IMR-90 (cell line): Measurements from ENCODE around the gene TNS1. TPM values are rescaled to one million over a fixed set of nuclear protein-coding genes. Genes with fewer than 3 reads are reported as not detected.

ENCODE experiments used
- ATAC-seq: fragments of 200-7000 bp; cut with Tn5 transposase; 2 replicates; pipeline ENCODE4 v1.9.1; 2020; ENCODE audit warnings: low read depth, mild to moderate bottlenecking, moderate library complexity
- BruUV-seq: library from RNA; stranded (reverse); fragments of 400-500 nt; replicated peaks from 2 replicates; lab custom pipeline; 2021; lab: Mats Ljungman, UMichigan
- CTCF ChIA-PET: fragments of 300-600 bp; formaldehyde crosslinking; extraction: SDS; loops from one replicate; lab custom pipeline; 2021; ENCODE audit warnings: antibody characterized with exemption; lab: Yijun Ruan, JAX
- POLR2A ChIA-PET: fragments of 300-600 bp; sonication (Branson Sonifier 250); formaldehyde crosslinking; loops from one replicate; lab custom pipeline; 2022; ENCODE audit warnings: antibody characterized with exemption; ENCODE audit not compliant: unreplicated experiment; lab: Charles Lee
- DNase-seq: peaks from one replicate; pipeline ENCODE4 v3.0.0; 2013
- H2AFZ ChIP-seq: replicated peaks from 2 replicates; pipeline ENCODE3; 2013; ENCODE audit warnings: low read length, mild to moderate bottlenecking; ENCODE audit not compliant: poor library complexity
- H2AK5ac ChIP-seq: 2 replicates; pipeline ENCODE4 v1.6.1; 2013; ENCODE audit warnings: low read depth, low read length, inconsistent platforms
- H2AK9ac ChIP-seq: replicated peaks from 2 replicates; pipeline ENCODE3; 2013; ENCODE audit warnings: mild to moderate bottlenecking, low read depth, low read length, moderate library complexity; ENCODE audit not compliant: poor library complexity
- H2BK120ac ChIP-seq: 2 replicates; pipeline ENCODE4 v1.6.1; 2013; ENCODE audit warnings: low read depth, low read length, inconsistent platforms
- H2BK15ac ChIP-seq: 3 replicates; pipeline ENCODE4 v1.6.1; 2013; ENCODE audit warnings: low read depth, low read length, inconsistent platforms
- H2BK20ac ChIP-seq: 2 replicates; pipeline ENCODE4 v1.6.1; 2013; ENCODE audit warnings: low read depth, mild to moderate bottlenecking, inconsistent platforms, low read length, moderate library complexity
- H2BK5ac ChIP-seq: 2 replicates; pipeline ENCODE4 v1.6.1; 2013; ENCODE audit warnings: mild to moderate bottlenecking, low read depth, low read length, inconsistent platforms; ENCODE audit not compliant: poor library complexity, severe bottlenecking
- H3K14ac ChIP-seq: replicated peaks from 2 replicates; pipeline ENCODE4 v1.6.1; 2013; ENCODE audit warnings: low read depth, low read length, inconsistent platforms
- H3K18ac ChIP-seq: 2 replicates; pipeline ENCODE4 v1.6.1; 2013; ENCODE audit warnings: low read depth, low read length, control low read depth
- H3K23ac ChIP-seq: 2 replicates; pipeline ENCODE4 v1.6.1; 2013; ENCODE audit warnings: low read depth, low read length, inconsistent platforms
- H3K27ac ChIP-seq: 2 replicates; pipeline ENCODE4 v1.5.1; 2013; ENCODE audit warnings: mild to moderate bottlenecking, control low read depth, low read length; ENCODE audit not compliant: insufficient read depth
- H3K27me3 ChIP-seq: 2 replicates; pipeline ENCODE4 v1.6.1; 2013; ENCODE audit warnings: low read length; ENCODE audit not compliant: control insufficient read depth, insufficient read depth
- H3K36me3 ChIP-seq: 2 replicates; pipeline ENCODE4 v1.6.1; 2013; ENCODE audit warnings: low read length, mixed read lengths; ENCODE audit not compliant: control insufficient read depth, insufficient read depth
- H3K4ac ChIP-seq: 2 replicates; pipeline ENCODE4 v1.6.1; 2013; ENCODE audit warnings: low read depth, low read length, inconsistent platforms
- H3K4me1 ChIP-seq: 2 replicates; pipeline ENCODE4 v1.6.1; 2013; ENCODE audit warnings: low read length, mixed read lengths; ENCODE audit not compliant: control insufficient read depth, insufficient read depth
- H3K4me2 ChIP-seq: 2 replicates; pipeline ENCODE4 v1.6.1; 2013; ENCODE audit warnings: low read depth, mild to moderate bottlenecking, control low read depth, low read length, moderate library complexity
- H3K4me3 ChIP-seq: 2 replicates; pipeline ENCODE4 v1.5.1; 2013; ENCODE audit warnings: low read depth, mild to moderate bottlenecking, control low read depth, low read length, moderate library complexity; ENCODE audit not compliant: insufficient read depth
- H3K56ac ChIP-seq: 2 replicates; pipeline ENCODE4 v1.6.1; 2013; ENCODE audit warnings: low read length, inconsistent platforms; ENCODE audit not compliant: insufficient read depth; ENCODE audit errors: extremely low read depth
- H3K79me1 ChIP-seq, 2 experiments: 2 replicates each; pipeline ENCODE4 v1.6.1; 2013; ENCODE audit warnings: low read length in 2 of 2, inconsistent platforms in 1 of 2, low read depth in 1 of 2
- H3K9ac ChIP-seq: 2 replicates; pipeline ENCODE4 v1.6.1; 2013; ENCODE audit warnings: low read depth, low read length, control low read depth
- H3K9me1 ChIP-seq: 2 replicates; pipeline ENCODE4 v1.6.1; 2013; ENCODE audit warnings: low read length, inconsistent platforms; ENCODE audit not compliant: insufficient read depth
- H3K9me3 ChIP-seq: 2 replicates; pipeline ENCODE4 v1.6.1; 2013; ENCODE audit warnings: low read length; ENCODE audit not compliant: control insufficient read depth, insufficient read depth
- H4K20me1 ChIP-seq: 2 replicates; pipeline ENCODE4 v1.6.1; 2013; ENCODE audit warnings: low read length, inconsistent platforms; ENCODE audit not compliant: insufficient read depth
- H4K5ac ChIP-seq: 2 replicates; pipeline ENCODE4 v1.6.1; 2013; ENCODE audit warnings: mild to moderate bottlenecking, low read depth, low read length, control low read depth
- H4K8ac ChIP-seq, 2 experiments: 2 replicates each; pipeline ENCODE4 v1.6.1; 2013; ENCODE audit warnings: low read depth in 2 of 2, low read length in 2 of 2, control low read depth in 1 of 2, inconsistent platforms in 1 of 2
- H4K91ac ChIP-seq: 2 replicates; pipeline ENCODE4 v1.6.1; 2013; ENCODE audit warnings: low read depth, low read length, inconsistent platforms; ENCODE audit not compliant: insufficient read depth
- CTCF ChIP-seq: conservative IDR thresholded peaks from 2 replicates; pipeline ENCODE4 v1.5.1; 2012; ENCODE audit warnings: mild to moderate bottlenecking, low read depth, low read length, improper control_type of control experiment
- MAFK ChIP-seq: IDR thresholded peaks from 2 replicates; pipeline ENCODE4 v1.6.1; 2012; ENCODE audit warnings: low read depth, low read length, improper control_type of control experiment
- MXI1 ChIP-seq: IDR thresholded peaks from 2 replicates; pipeline ENCODE4 v1.6.1; 2012; ENCODE audit warnings: low read depth, mild to moderate bottlenecking, low read length, moderate library complexity, borderline replicate concordance
- NFE2L2 ChIP-seq: fragments of 150-350 bp; IDR thresholded peaks from 2 replicates; pipeline ENCODE4 v1.6.1; 2016; ENCODE audit warnings: low read depth, mild to moderate bottlenecking, low read length
- SMC3 ChIP-seq: fragments of 150-350 bp; IDR thresholded peaks from 2 replicates; pipeline ENCODE4 v1.6.1; 2016; ENCODE audit warnings: low read depth, mild to moderate bottlenecking, antibody characterized with exemption, low read length, moderate library complexity
- WGBS, 2 experiments: methylation state at CpG; one replicate each; pipeline versions ENCODE4 v1.1.5 to v1.1.7; 2013; ENCODE audit warnings: missing lambda C conversion rate in 2 of 2; ENCODE audit not compliant: insufficient read length in 1 of 2; ENCODE audit errors: extremely low coverage in 2 of 2; 5-methylcytosine and 5-hydroxymethylcytosine counted together
- dilution Hi-C: fragments of 300-500 bp; cut with HindIII; formaldehyde crosslinking; loops from one replicate; pipeline ENCODE4 v1.14.3; 2018; ENCODE audit warnings: low sequenced_read_pairs; ENCODE audit not compliant: unreplicated experiment
- in situ Hi-C: fragments of 300-500 bp; cut with MboI; formaldehyde crosslinking; loops from 3 replicates; pipeline ENCODE4 v1.14.3; 2019; ENCODE audit warnings: low sequenced_read_pairs, inconsistent platforms, mixed read lengths
- intact Hi-C: fragments of 100-400 bp; cut with micrococcal nuclease; formaldehyde crosslinking; loops from 2 replicates; pipeline ENCODE4 v1.10.0; 2022
- polyA plus RNA-seq, 3 experiments: library from polyadenylated mRNA; depleted of rRNA; stranded (reverse); fragments of >200 nt; gene quantifications; 2 replicates each; pipeline ENCODE4 v1.2.3, GENCODE V29; 2012; ENCODE audit warnings: low replicate concordance in 1 of 3
- total RNA-seq: library from RNA; depleted of rRNA; stranded (reverse); fragments of >200 nt; gene quantifications from 2 replicates; pipeline ENCODE4 v1.2.3, GENCODE V29; 2012

The TNS1 gene
- total and polyA plus RNA-seq, 2 of the 4 experiments (the other 2 are of a cell fraction), result 41.1 to 45.2 TPM

- H3K23ac ChIP-seq, result no peak overlapping the region
- H3K4ac ChIP-seq, result no peak overlapping the region
- no peak overlapping the region for H2AK9ac ChIP-seq
- CTCF ChIA-PET, result no interaction called here
- H3K4me1 ChIP-seq, result peaks cover 11% of the 10 kb centered on the region
- no peak overlapping the region for H2BK5ac ChIP-seq
- 90% methylated on average over 4 of the region's 8 CpGs; no CpG with 5 or more reads in 1 of the 2 experiments for WGBS, 2 experiments
- H3K56ac ChIP-seq, result no peak overlapping the region
- H3K4me3 ChIP-seq, result no peak overlapping the region
- peaks cover 14 to 55% of the 10 kb centered on the region in 2 experiments for H3K79me1 ChIP-seq
- H3K18ac ChIP-seq, result no peak overlapping the region
- H3K4me2 ChIP-seq, result no peak overlapping the region
- TF ChIP-seq CTCF (no peak), NFE2L2 (no peak), MAFK (no peak), MXI1 (no peak), SMC3 (no peak)
- H2BK120ac ChIP-seq, result no peak overlapping the region
- no peaks in the 10 kb centered on the region for H3K9me3 ChIP-seq
- no peak overlapping the region for H3K14ac ChIP-seq
- POLR2A ChIA-PET, result no interaction called here
- no peak overlapping the region for H2AFZ ChIP-seq
- no peaks in the 10 kb centered on the region for H3K27me3 ChIP-seq
- no peak overlapping the region for H3K9ac ChIP-seq
- DNase-seq (no peak), ATAC-seq (no peak)
- intact Hi-C loops, result no loop called here
- no peak overlapping the region for H2BK20ac ChIP-seq
- dilution Hi-C loops, result no loop called here
- peaks cover 21% of the 10 kb centered on the region for H3K9me1 ChIP-seq
- peaks cover 55% of the 10 kb centered on the region for H3K36me3 ChIP-seq
- H4K91ac ChIP-seq, result no peak overlapping the region
- in situ Hi-C loops, result no loop called here
- no TSS peak for BruUV-seq
- no peak overlapping the region for H2BK15ac ChIP-seq
- no peak overlapping the region for H3K27ac ChIP-seq
- H4K5ac ChIP-seq, result no peak overlapping the region
- H2AK5ac ChIP-seq, result no peak overlapping the region
- peaks cover 18% of the 10 kb centered on the region for H4K20me1 ChIP-seq
- H4K8ac ChIP-seq, result no peak overlapping the region
These were observed 169.4 kb downstream of the TNS1 start for GRCh38 chr2:217833439-217833838.
